ENCODE measurements around the gene KANSL1.

- TF ChIP-seq CTCF (conservative IDR thresholded peaks at IDR 0.05; ENCODE audit: low read depth, low read length): no peak
- TF ChIP-seq MAZ (IDR thresholded peaks at IDR 0.05; ENCODE audit: borderline replicate concordance, low read depth, low read length): no peak
- TF ChIP-seq BHLHE40 (IDR thresholded peaks at IDR 0.05; ENCODE audit: low read depth, low read length): no peak
- TF ChIP-seq RFX5 (IDR thresholded peaks at IDR 0.05; ENCODE audit: low read depth, low read length): no peak
- TF ChIP-seq CEBPB (IDR thresholded peaks at IDR 0.05; ENCODE audit: low read depth, low read length): no peak
- no peak for TF ChIP-seq POLR2A (IDR thresholded peaks at IDR 0.05; ENCODE audit: low read depth, low read length)
- TF ChIP-seq FOS (IDR thresholded peaks at IDR 0.05; ENCODE audit: low read depth, low read length): no peak
- TF ChIP-seq NFE2L2 (IDR thresholded peaks at IDR 0.05; ENCODE audit: low read depth, low read length): no peak
- no peak for TF ChIP-seq MAFK (IDR thresholded peaks at IDR 0.05; ENCODE audit: low read depth, low read length)
- no peak for TF ChIP-seq SMC3 (IDR thresholded peaks at IDR 0.05; ENCODE audit: low read depth, low read length)
- TF ChIP-seq USF2 (IDR thresholded peaks at IDR 0.05; ENCODE audit: low read depth, low read length): no peak
- no peak for TF ChIP-seq ELK1 (IDR thresholded peaks at IDR 0.05; ENCODE audit: borderline replicate concordance, low read depth, low read length)
- TF ChIP-seq RCOR1 (IDR thresholded peaks at IDR 0.05; ENCODE audit: insufficient replicate concordance, low read length): no peak
- no peak for TF ChIP-seq MXI1 (IDR thresholded peaks at IDR 0.05; ENCODE audit: borderline replicate concordance, low read depth, low read length)
These were observed 45.9 kb downstream of the KANSL1 start for GRCh38 chr17:46147296-46147695.

Data from IMR-90 (cell line).